ENCODE measurements around the gene GPR155. TPM values are rescaled to one million over a fixed set of nuclear protein-coding genes. Genes with fewer than 3 reads are reported as not detected.
"Not testable (repeated sequence)": the region's sequence is repeated elsewhere in the genome, so short reads cannot be mapped to it uniquely, and the experiment has no call there.

Gene GPR155
- total RNA-seq, 1 donor from 2014 or later, result 1.3 TPM

GRCh38 chr2:174487820-174488162, 962 bp upstream of the GPR155 start:
- FAIRE-seq, result no peak

GRCh38 chr2:174487108-174487819, 435 bp upstream of the GPR155 start:
- DNase-seq (ENCODE audit: low read depth) (peak; percentile 91), FAIRE-seq (no peak)
- no peaks in the 10 kb centered on the region for H3K27me3 ChIP-seq (ENCODE audit: control insufficient read depth, insufficient read depth, low read length)
- no peaks in the 10 kb centered on the region for H3K36me3 ChIP-seq (ENCODE audit: control insufficient read depth, insufficient read depth, low read length)
- peak overlapping the region; percentile 94 for H3K4me3 ChIP-seq (ENCODE audit: low read depth, low read length)
- TF ChIP-seq CTCF (IDR thresholded peaks at IDR 0.05; ENCODE audit: insufficient read depth, low read length, severe bottlenecking), result no peak

More at GRCh38 chr2:174487820-174488162, 962 bp upstream of the GPR155 start:
- DNase-seq (ENCODE audit: low read depth), result no peak
- TF ChIP-seq CTCF (IDR thresholded peaks at IDR 0.05; ENCODE audit: insufficient read depth, low read length, severe bottlenecking), result no peak
- Histone ChIP-seq H3K36me3 (ENCODE audit: control insufficient read depth, insufficient read depth, low read length) (no peaks in the 10 kb centered on the region), H3K4me3 (ENCODE audit: low read depth, low read length) (peak overlapping the region; percentile 94), H3K27me3 (ENCODE audit: control insufficient read depth, insufficient read depth, low read length) (no peaks in the 10 kb centered on the region)

- Histone ChIP-seq H3K36me3 (ENCODE audit: control insufficient read depth, insufficient read depth, low read length) (no peaks in the 10 kb centered on the region), H3K27me3 (ENCODE audit: control insufficient read depth, insufficient read depth, low read length) (no peaks in the 10 kb centered on the region), H3K4me3 (ENCODE audit: low read depth, low read length) (peak overlapping the region; percentile 94)
- no peak for TF ChIP-seq CTCF (IDR thresholded peaks at IDR 0.05; ENCODE audit: insufficient read depth, low read length, severe bottlenecking)
- no peak for FAIRE-seq
- DNase-seq (ENCODE audit: low read depth), result no peak
These were observed 854 bp downstream of the GPR155 start for GRCh38 chr2:174485788-174486562.

- H3K4me3 ChIP-seq (ENCODE audit: low read depth, low read length); H3K27me3 ChIP-seq (ENCODE audit: control insufficient read depth, insufficient read depth, low read length); DNase-seq (ENCODE audit: low read depth); H3K36me3 ChIP-seq (ENCODE audit: control insufficient read depth, insufficient read depth, low read length); FAIRE-seq: not testable (repeated sequence)
These were observed 1.8 kb downstream of the GPR155 start for GRCh38 chr2:174485045-174485444.

- DNase-seq (ENCODE audit: low read depth), result no peak
- FAIRE-seq, result peak; percentile 36
- H3K27me3 ChIP-seq (ENCODE audit: control insufficient read depth, insufficient read depth, low read length), result no peaks in the 10 kb centered on the region
- no peak overlapping the region for H3K4me3 ChIP-seq (ENCODE audit: low read depth, low read length)
- TF ChIP-seq CTCF (IDR thresholded peaks at IDR 0.05; ENCODE audit: insufficient read depth, low read length, severe bottlenecking), result no peak
- no peaks in the 10 kb centered on the region for H3K36me3 ChIP-seq (ENCODE audit: control insufficient read depth, insufficient read depth, low read length)
These were observed 2.3 kb downstream of the GPR155 start for GRCh38 chr2:174484573-174484972.

- no peaks in the 10 kb centered on the region for H3K27me3 ChIP-seq (ENCODE audit: control insufficient read depth, insufficient read depth, low read length)
- TF ChIP-seq CTCF (IDR thresholded peaks at IDR 0.05; ENCODE audit: insufficient read depth, low read length, severe bottlenecking), result no peak
- no peaks in the 10 kb centered on the region for H3K36me3 ChIP-seq (ENCODE audit: control insufficient read depth, insufficient read depth, low read length)
- H3K4me3 ChIP-seq (ENCODE audit: low read depth, low read length), result no peak overlapping the region
- FAIRE-seq, result no peak
- DNase-seq (ENCODE audit: low read depth), result no peak
These were observed 4.0 kb downstream of the GPR155 start for GRCh38 chr2:174482854-174483253.
